GM12865 (cell line): ENCODE measurements around the gene ANXA7.
"Not testable (repeated sequence)": the region's sequence is repeated elsewhere in the genome, so short reads cannot be mapped to it uniquely, and the experiment has no call there.

Experiments
- DNase-seq: peaks from one replicate; pipeline ENCODE4 v3.0.0; 2010; ENCODE audit warnings: low read depth
- H3K4me3 ChIP-seq: 2 replicates; pipeline ENCODE4 v1.5.1; 2011; ENCODE audit warnings: mild to moderate bottlenecking, low read depth, low read length, control low read depth
- CTCF ChIP-seq: IDR thresholded peaks from 2 replicates; pipeline ENCODE4 v1.5.1; 2011; ENCODE audit warnings: low read length, control low read depth, low read depth, inconsistent platforms; ENCODE audit not compliant: insufficient read depth; ENCODE audit errors: missing control alignments

Gene ANXA7

GRCh38 chr10:73399063-73399462 is 14.8 kb downstream of the ANXA7 start:
- no peak for DNase-seq
- no peak for TF ChIP-seq CTCF

GRCh38 chr10:73398024-73398423 is 15.8 kb downstream of the ANXA7 start:
- DNase-seq: no peak
- no peak overlapping the region for H3K4me3 ChIP-seq
- TF ChIP-seq CTCF: no peak

More at GRCh38 chr10:73399063-73399462, 14.8 kb downstream of the ANXA7 start:
- H3K4me3 ChIP-seq: no peak overlapping the region

- not testable (repeated sequence) for DNase-seq, H3K4me3 ChIP-seq
These were observed 19.5 kb downstream of the ANXA7 start for GRCh38 chr10:73394325-73394724.

GRCh38 chr10:73388228-73388627 is 25.6 kb downstream of the ANXA7 start:
- no peak overlapping the region for H3K4me3 ChIP-seq
- no peak for DNase-seq
- no peak for TF ChIP-seq CTCF

DNA sequence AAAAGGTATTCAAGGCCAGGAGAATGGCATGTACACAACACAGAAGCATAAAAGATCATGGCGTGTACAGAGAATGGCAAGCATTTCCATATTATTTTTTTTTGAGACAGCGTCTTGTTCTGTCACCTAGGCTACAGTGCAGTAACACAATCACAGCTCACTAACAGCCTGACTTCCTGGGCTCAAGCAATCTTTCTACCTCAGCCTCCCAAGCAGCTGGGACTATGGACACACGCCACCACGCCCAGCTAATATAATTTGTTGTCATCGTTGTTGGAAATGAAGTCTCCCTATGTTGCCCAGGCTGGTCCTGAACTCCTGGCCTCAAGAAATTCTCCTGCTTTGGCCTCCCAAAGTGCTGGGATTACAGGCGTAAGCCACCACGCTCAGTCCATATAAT is 27.3 kb downstream of the ANXA7 start:
- no peak for TF ChIP-seq CTCF
- DNase-seq: no peak
- no peak overlapping the region for H3K4me3 ChIP-seq

DNA sequence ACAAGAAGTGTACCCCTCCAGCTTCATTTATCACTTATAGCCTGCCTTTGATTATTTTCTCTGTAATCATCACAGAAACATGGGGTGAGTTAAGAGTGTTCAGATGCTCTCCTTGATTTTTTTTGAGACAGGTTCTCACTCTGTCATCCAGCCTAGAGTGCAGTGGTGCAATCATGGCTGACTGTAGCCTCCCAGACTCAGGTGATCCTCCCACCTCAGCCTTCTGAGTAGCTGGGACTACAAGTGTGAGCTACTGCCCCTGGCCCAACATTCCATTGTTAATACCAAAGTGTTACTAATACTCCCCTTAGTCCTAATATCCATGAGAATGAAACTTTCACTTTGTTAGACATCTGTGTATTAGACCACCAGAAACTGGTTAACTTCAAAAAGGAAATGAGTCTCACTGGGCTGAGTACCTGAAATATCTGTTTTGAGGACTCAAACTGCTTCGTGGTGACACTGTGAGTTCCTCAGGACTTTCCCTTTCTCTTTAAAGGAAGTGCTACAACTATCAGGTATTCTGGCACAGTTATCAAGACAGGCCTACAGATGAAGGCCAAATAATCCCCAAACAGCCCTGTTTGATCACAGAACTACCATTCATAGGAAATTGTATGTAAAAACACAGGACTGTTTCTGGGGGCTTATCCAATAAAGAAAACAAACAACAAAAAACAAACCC is 34.7 kb downstream of the ANXA7 start:
- no peak overlapping the region for H3K4me3 ChIP-seq
- no peak for TF ChIP-seq CTCF
- DNase-seq: peak; percentile 47

GRCh38 chr10:73376679-73377078 is 37.2 kb downstream of the ANXA7 start:
- no peak for DNase-seq
- no peak for TF ChIP-seq CTCF
- H3K4me3 ChIP-seq: no peak overlapping the region
